Mesendoderm (in vitro differentiated cells): ENCODE data around the gene CHST11.
"Not testable (repeated sequence)": the region's sequence is repeated elsewhere in the genome, so short reads cannot be mapped to it uniquely, and the experiment has no call there.

Source experiments
- DNase-seq: peaks from one replicate; pipeline ENCODE4 v3.0.0; 2013
- H2AK5ac ChIP-seq: 2 replicates; pipeline ENCODE4 v1.6.1; 2013; ENCODE audit warnings: low read length, inconsistent platforms
- H2BK120ac ChIP-seq: 2 replicates; pipeline ENCODE4 v1.6.1; 2013; ENCODE audit warnings: low read depth, mild to moderate bottlenecking, low read length, moderate library complexity, mixed read lengths
- H2BK15ac ChIP-seq: replicated peaks from 2 replicates; pipeline ENCODE4 v1.6.1; 2013; ENCODE audit warnings: low read depth, mild to moderate bottlenecking, moderate library complexity
- H2BK5ac ChIP-seq: 2 replicates; pipeline ENCODE4 v1.6.1; 2013; ENCODE audit warnings: low read length, inconsistent platforms
- H3K18ac ChIP-seq: 2 replicates; pipeline ENCODE4 v1.6.1; 2013; ENCODE audit warnings: mild to moderate bottlenecking, low read length, mixed read lengths
- H3K23ac ChIP-seq: one replicate; pipeline ENCODE4 v1.6.1; 2013; ENCODE audit warnings: low read length
- H3K27ac ChIP-seq: 2 replicates; pipeline ENCODE4 v1.5.1; 2013; ENCODE audit warnings: low read depth, mild to moderate bottlenecking, inconsistent platforms, low read length, moderate library complexity
- H3K27me3 ChIP-seq: 2 replicates; pipeline ENCODE4 v1.6.1; 2013; ENCODE audit warnings: low read length, control low read depth, mild to moderate bottlenecking, inconsistent platforms; ENCODE audit not compliant: insufficient read depth, poor library complexity
- H3K36me3 ChIP-seq: 2 replicates; pipeline ENCODE4 v1.6.1; 2013; ENCODE audit warnings: low read length, inconsistent platforms; ENCODE audit not compliant: control insufficient read depth, insufficient read depth
- H3K4ac ChIP-seq: one replicate; pipeline ENCODE4 v1.6.1; 2013; ENCODE audit warnings: low read depth, mild to moderate bottlenecking, low read length, moderate library complexity
- H3K4me1 ChIP-seq: 2 replicates; pipeline ENCODE4 v1.6.1; 2013; ENCODE audit warnings: low read depth, low read length, inconsistent platforms; ENCODE audit not compliant: control insufficient read depth
- H3K4me2 ChIP-seq: 2 replicates; pipeline ENCODE4 v1.6.1; 2013; ENCODE audit warnings: low read length
- H3K4me3 ChIP-seq: 2 replicates; pipeline ENCODE4 v1.5.1; 2013; ENCODE audit warnings: mild to moderate bottlenecking, low read length
- H3K56ac ChIP-seq: one replicate; pipeline ENCODE4 v1.6.1; 2013; ENCODE audit warnings: low read length
- H3K79me1 ChIP-seq: 2 replicates; pipeline ENCODE4 v1.6.1; 2013; ENCODE audit warnings: low read length, inconsistent platforms
- H3K79me2 ChIP-seq: 2 replicates; pipeline ENCODE4 v1.6.1; 2013; ENCODE audit warnings: mild to moderate bottlenecking, low read length; ENCODE audit not compliant: control insufficient read depth, insufficient read depth
- H3K9ac ChIP-seq: 2 replicates; pipeline ENCODE4 v1.6.1; 2013; ENCODE audit warnings: low read length, inconsistent platforms
- H4K5ac ChIP-seq: one replicate; pipeline ENCODE4 v1.6.1; 2013; ENCODE audit warnings: low read length
- H4K8ac ChIP-seq: one replicate; pipeline ENCODE4 v1.6.1; 2013; ENCODE audit warnings: low read depth, mild to moderate bottlenecking, control low read depth, low read length, moderate library complexity
- WGBS: extraction: QIAGEN DNeasy Blood & Tissue Kit; methylation state at CpG from one replicate; pipeline ENCODE4 v1.1.7; 2013; ENCODE audit warnings: low lambda C conversion rate, missing lambda C conversion rate; ENCODE audit not compliant: insufficient coverage; ENCODE audit errors: extremely low coverage; 5-methylcytosine and 5-hydroxymethylcytosine counted together

CHST11 gene

GRCh38 chr12:104527653-104528052, 70.9 kb downstream of the CHST11 start:
- H3K9ac ChIP-seq, H2BK120ac ChIP-seq, H3K4me2 ChIP-seq, H3K4me3 ChIP-seq, H3K79me2 ChIP-seq, H3K79me1 ChIP-seq, H2BK15ac ChIP-seq, H4K5ac ChIP-seq, H3K23ac ChIP-seq, H4K8ac ChIP-seq, H3K27me3 ChIP-seq, H3K27ac ChIP-seq, H2AK5ac ChIP-seq, DNase-seq, H2BK5ac ChIP-seq, H3K18ac ChIP-seq, H3K4ac ChIP-seq, H3K56ac ChIP-seq, H3K36me3 ChIP-seq: not testable (repeated sequence)
- no CpG with 5 or more reads among the region's 5 CpGs for WGBS
- H3K4me1 ChIP-seq, result peaks cover 13% of the 10 kb centered on the region

DNA sequence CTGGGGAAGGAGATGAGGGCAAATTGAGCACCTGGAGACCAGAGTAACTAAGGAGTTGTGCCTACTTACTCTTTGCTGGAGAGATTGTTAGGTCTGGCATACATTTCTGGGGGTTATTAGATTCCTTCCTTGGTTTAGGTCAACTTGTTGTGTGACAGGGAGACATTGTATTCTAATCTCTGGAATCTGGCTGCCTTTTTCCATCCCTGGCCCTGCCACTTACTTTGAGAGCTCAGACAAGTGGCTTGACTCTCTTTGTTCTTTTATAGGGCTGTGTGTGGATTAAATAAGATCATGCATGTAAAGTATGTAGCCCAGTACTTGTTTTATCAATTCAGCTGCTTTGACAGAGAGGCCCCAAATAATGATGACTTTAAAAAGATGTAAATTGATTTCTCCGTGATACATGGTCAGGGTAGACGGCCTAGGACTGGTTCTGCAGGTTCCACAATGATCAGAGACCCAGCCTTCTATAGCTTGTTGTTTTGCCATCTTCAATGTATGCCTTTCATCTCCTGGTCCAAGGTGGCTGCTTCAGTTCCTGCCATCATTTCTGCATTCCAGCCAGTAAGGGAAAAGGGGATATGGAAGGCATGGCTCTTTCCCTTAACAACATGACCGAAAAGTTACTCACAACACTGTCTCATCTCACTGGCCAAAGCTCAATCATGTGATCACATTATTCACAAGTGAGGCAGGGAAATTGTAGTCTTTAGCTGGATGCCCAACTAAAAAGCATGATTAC, 72.6 kb downstream of the CHST11 start:
- DNase-seq, result peak; percentile 54
- peaks cover 15% of the 10 kb centered on the region for H3K4me1 ChIP-seq
- H2AK5ac ChIP-seq, result no peak overlapping the region
- whole genome bisulfite sequencing, result no CpG with 5 or more reads among the region's 3 CpGs
- no peaks in the 10 kb centered on the region for H3K79me1 ChIP-seq
- no peaks in the 10 kb centered on the region for H3K27me3 ChIP-seq
- H3K4ac ChIP-seq, result no peak overlapping the region
- H3K23ac ChIP-seq, result no peak overlapping the region
- H4K5ac ChIP-seq, result no peak overlapping the region
- no peak overlapping the region for H4K8ac ChIP-seq
- no peak overlapping the region for H3K4me3 ChIP-seq
- no peak overlapping the region for H3K9ac ChIP-seq
- H3K27ac ChIP-seq, result no peak overlapping the region
- H3K79me2 ChIP-seq, result no peaks in the 10 kb centered on the region
- H2BK5ac ChIP-seq, result no peak overlapping the region
- H3K36me3 ChIP-seq, result no peaks in the 10 kb centered on the region
- no peak overlapping the region for H3K4me2 ChIP-seq
- H3K56ac ChIP-seq, result no peak overlapping the region
- no peak overlapping the region for H2BK15ac ChIP-seq
- H3K18ac ChIP-seq, result no peak overlapping the region
- H2BK120ac ChIP-seq, result no peak overlapping the region

GRCh38 chr12:104532636-104533035, 75.9 kb downstream of the CHST11 start:
- H3K27ac ChIP-seq, result no peak overlapping the region
- H2AK5ac ChIP-seq, result no peak overlapping the region
- H3K4me3 ChIP-seq, result no peak overlapping the region
- no peak overlapping the region for H4K8ac ChIP-seq
- no peak overlapping the region for H3K18ac ChIP-seq
- no peak overlapping the region for H3K56ac ChIP-seq
- no CpG with 5 or more reads among the region's 2 CpGs for WGBS
- H2BK15ac ChIP-seq, result no peak overlapping the region
- no peak overlapping the region for H3K4me2 ChIP-seq
- H3K4me1 ChIP-seq, result peaks cover 8% of the 10 kb centered on the region
- DNase-seq, result no peak
- H3K36me3 ChIP-seq, result no peaks in the 10 kb centered on the region
- H3K79me1 ChIP-seq, result peaks cover 2% of the 10 kb centered on the region
- no peak overlapping the region for H3K4ac ChIP-seq
- H4K5ac ChIP-seq, result no peak overlapping the region
- H2BK120ac ChIP-seq, result no peak overlapping the region
- no peak overlapping the region for H2BK5ac ChIP-seq
- H3K27me3 ChIP-seq, result no peaks in the 10 kb centered on the region
- H3K79me2 ChIP-seq, result no peaks in the 10 kb centered on the region
- H3K9ac ChIP-seq, result no peak overlapping the region
- H3K23ac ChIP-seq, result no peak overlapping the region

DNA sequence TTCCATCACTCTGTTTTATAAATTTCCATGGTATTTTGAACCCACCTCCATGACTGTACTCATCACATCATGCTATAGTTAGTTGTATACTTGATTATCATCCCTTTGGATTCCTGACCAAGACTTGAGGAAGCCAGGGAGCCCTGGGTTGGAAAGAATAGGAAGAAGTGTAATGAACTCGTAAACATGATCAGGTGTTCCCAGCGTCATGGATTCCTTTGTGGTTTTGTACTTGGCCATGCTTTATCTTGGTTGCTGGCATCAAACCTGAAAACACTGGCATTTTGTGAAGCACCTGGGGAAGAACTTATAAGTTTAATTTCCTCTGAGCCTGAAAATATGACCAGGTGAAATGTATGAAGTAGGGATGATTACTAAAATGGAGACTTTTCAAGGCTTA, 76.4 kb downstream of the CHST11 start:
- Histone ChIP-seq H3K27ac (no peak overlapping the region), H2BK120ac (no peak overlapping the region), H3K56ac (no peak overlapping the region), H3K23ac (no peak overlapping the region), H4K5ac (no peak overlapping the region), H3K18ac (no peak overlapping the region), H3K4me3 (no peak overlapping the region), H3K36me3 (no peaks in the 10 kb centered on the region), H3K4ac (no peak overlapping the region), H3K79me2 (no peaks in the 10 kb centered on the region), H3K27me3 (no peaks in the 10 kb centered on the region), H3K4me1 (peaks cover 8% of the 10 kb centered on the region), H2BK15ac (no peak overlapping the region), H3K4me2 (no peak overlapping the region), H3K9ac (no peak overlapping the region), H2BK5ac (no peak overlapping the region), H4K8ac (no peak overlapping the region), H2AK5ac (no peak overlapping the region), H3K79me1 (peaks cover 2% of the 10 kb centered on the region)
- WGBS, result no CpG with 5 or more reads among the region's 2 CpGs
- no peak for DNase-seq

GRCh38 chr12:104534162-104534856, 77.6 kb downstream of the CHST11 start:
- WGBS, result 100% methylated on average over 1 of the region's 10 CpGs
- Histone ChIP-seq H3K27me3 (no peaks in the 10 kb centered on the region), H4K5ac (no peak overlapping the region), H3K56ac (no peak overlapping the region), H3K79me2 (no peaks in the 10 kb centered on the region), H3K79me1 (peaks cover 2% of the 10 kb centered on the region), H3K36me3 (no peaks in the 10 kb centered on the region), H2AK5ac (no peak overlapping the region), H4K8ac (no peak overlapping the region), H3K4me3 (no peak overlapping the region), H3K27ac (no peak overlapping the region), H3K9ac (no peak overlapping the region), H3K18ac (no peak overlapping the region), H3K4me2 (no peak overlapping the region), H3K23ac (no peak overlapping the region), H2BK120ac (no peak overlapping the region), H2BK5ac (no peak overlapping the region), H2BK15ac (no peak overlapping the region), H3K4me1 (peaks cover 5% of the 10 kb centered on the region), H3K4ac (no peak overlapping the region)
- DNase-seq, result no peak
